HPDE6-E6E7 (cell line): ENCODE results near the gene NGF.
"Not testable (repeated sequence)": the region's sequence is repeated elsewhere in the genome, so short reads cannot be mapped to it uniquely, and the experiment has no call there.

ENCODE experiments used
- DNase-seq: peaks from one replicate; pipeline ENCODE4 v3.0.0; 2011; ENCODE audit warnings: missing footprints; ENCODE audit errors: extremely low spot score

The NGF gene

GRCh38 chr1:115337633-115338456 lies at the start of gene NGF:
Gene NGF, minus strand, starts transcription at chr1:115338249. Its CDS starts 51,454 bp downstream, at chr1:115286795.
- DNase-seq = peak; percentile 49

GRCh38 chr1:115383455-115383854 lies 45.4 kb upstream of the NGF start:
- not testable (repeated sequence) for DNase-seq

GRCh38 chr1:115379943-115380342 lies 41.9 kb upstream of the NGF start:
- no peak for DNase-seq

- no peak for DNase-seq
These were observed 39.4 kb upstream of the NGF start for GRCh38 chr1:115377411-115377810.

- DNase-seq = no peak
These were observed 36.5 kb upstream of the NGF start for GRCh38 chr1:115374598-115374997.

- peak; percentile 17 for DNase-seq
These were observed 35.3 kb upstream of the NGF start for GRCh38 chr1:115373305-115373704.

- DNase-seq = no peak
These were observed 27.7 kb upstream of the NGF start for GRCh38 chr1:115365738-115366137.

GRCh38 chr1:115364780-115365155 lies 26.7 kb upstream of the NGF start:
- DNase-seq = no peak

GRCh38 chr1:115364046-115364779 lies 26.2 kb upstream of the NGF start:
- no peak for DNase-seq

- DNase-seq = no peak
These were observed 25.1 kb upstream of the NGF start for GRCh38 chr1:115363171-115363570.

GRCh38 chr1:115360505-115361129 lies 22.6 kb upstream of the NGF start:
- DNase-seq = not testable (repeated sequence)

- not testable (repeated sequence) for DNase-seq
These were observed 21.9 kb upstream of the NGF start for GRCh38 chr1:115359787-115360452.

GRCh38 chr1:115356356-115356755 lies 18.3 kb upstream of the NGF start:
- no peak for DNase-seq

GRCh38 chr1:115355069-115355468 lies 17.0 kb upstream of the NGF start:
- DNase-seq = no peak

- DNase-seq = no peak
These were observed 13.1 kb upstream of the NGF start for GRCh38 chr1:115351143-115351542.

- no peak for DNase-seq
These were observed 10.6 kb upstream of the NGF start for GRCh38 chr1:115348636-115349035.

GRCh38 chr1:115347282-115347681 lies 9.2 kb upstream of the NGF start:
- DNase-seq = no peak

- DNase-seq = no peak
These were observed 5.2 kb upstream of the NGF start for GRCh38 chr1:115343200-115343737.

- no peak for DNase-seq
These were observed 3.9 kb upstream of the NGF start for GRCh38 chr1:115341948-115342347.

- DNase-seq = no peak
These were observed 2.8 kb upstream of the NGF start for GRCh38 chr1:115340879-115341278.

- DNase-seq = no peak
These were observed 390 bp upstream of the NGF start for GRCh38 chr1:115338457-115338820.

GRCh38 chr1:115337276-115337632 lies 795 bp downstream of the NGF start:
- DNase-seq = no peak
